ENCODE measurements around the gene MYH11. TPM values are rescaled to one million over a fixed set of nuclear protein-coding genes. Genes with fewer than 3 reads are reported as not detected.

MYH11 gene
- total RNA-seq, 4 donors from 2014 or later: 5.6 to 57.7 (median 20.4) TPM

DNA sequence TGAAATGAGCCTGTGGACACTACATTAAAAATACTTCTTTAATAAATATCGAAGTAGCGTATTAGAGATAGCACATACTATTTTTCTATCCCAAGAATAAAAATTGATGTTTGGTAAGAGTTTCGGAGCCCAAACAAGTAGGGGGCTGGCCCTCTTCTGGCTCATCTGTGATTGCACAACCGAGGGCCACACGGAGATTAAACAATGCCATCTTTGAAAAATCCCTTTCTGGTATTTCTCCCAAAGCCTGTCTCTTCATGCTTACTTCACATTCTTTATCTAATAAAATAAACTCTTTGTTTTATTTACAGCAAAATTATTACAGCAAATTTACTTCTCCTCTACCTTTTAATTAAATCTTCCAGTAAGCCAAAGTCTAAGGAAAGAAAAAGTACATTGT, 9.6 kb upstream of the MYH11 start:
- no peaks in the 10 kb centered on the region for H3K4me1 ChIP-seq
- no peaks in the 10 kb centered on the region for H3K27me3 ChIP-seq
- no peak for DNase-seq
- H3K9me3 ChIP-seq: no peaks in the 10 kb centered on the region
- no peak overlapping the region for H3K4me3 ChIP-seq
- in situ Hi-C loops (cut with MboI; ENCODE audit: low sequenced_read_pairs in 4 of 4): no loop called here
- intact Hi-C loops (cut with DNase I; ENCODE audit: low total_unique reads): no loop called here
- TF ChIP-seq, protein P1, sequence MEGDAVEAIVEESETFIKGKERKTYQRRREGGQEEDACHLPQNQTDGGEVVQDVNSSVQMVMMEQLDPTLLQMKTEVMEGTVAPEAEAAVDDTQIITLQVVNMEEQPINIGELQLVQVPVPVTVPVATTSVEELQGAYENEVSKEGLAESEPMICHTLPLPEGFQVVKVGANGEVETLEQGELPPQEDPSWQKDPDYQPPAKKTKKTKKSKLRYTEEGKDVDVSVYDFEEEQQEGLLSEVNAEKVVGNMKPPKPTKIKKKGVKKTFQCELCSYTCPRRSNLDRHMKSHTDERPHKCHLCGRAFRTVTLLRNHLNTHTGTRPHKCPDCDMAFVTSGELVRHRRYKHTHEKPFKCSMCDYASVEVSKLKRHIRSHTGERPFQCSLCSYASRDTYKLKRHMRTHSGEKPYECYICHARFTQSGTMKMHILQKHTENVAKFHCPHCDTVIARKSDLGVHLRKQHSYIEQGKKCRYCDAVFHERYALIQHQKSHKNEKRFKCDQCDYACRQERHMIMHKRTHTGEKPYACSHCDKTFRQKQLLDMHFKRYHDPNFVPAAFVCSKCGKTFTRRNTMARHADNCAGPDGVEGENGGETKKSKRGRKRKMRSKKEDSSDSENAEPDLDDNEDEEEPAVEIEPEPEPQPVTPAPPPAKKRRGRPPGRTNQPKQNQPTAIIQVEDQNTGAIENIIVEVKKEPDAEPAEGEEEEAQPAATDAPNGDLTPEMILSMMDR (IDR thresholded peaks at IDR 0.05 in 4 of 5, conservative IDR thresholded peaks at IDR 0.05 in 1 of 5): no peak
- peaks cover 0 to 48% of the 10 kb centered on the region in 2 donors for H3K36me3 ChIP-seq
- H3K27ac ChIP-seq: no peak overlapping the region
- no peak for ATAC-seq

DNA sequence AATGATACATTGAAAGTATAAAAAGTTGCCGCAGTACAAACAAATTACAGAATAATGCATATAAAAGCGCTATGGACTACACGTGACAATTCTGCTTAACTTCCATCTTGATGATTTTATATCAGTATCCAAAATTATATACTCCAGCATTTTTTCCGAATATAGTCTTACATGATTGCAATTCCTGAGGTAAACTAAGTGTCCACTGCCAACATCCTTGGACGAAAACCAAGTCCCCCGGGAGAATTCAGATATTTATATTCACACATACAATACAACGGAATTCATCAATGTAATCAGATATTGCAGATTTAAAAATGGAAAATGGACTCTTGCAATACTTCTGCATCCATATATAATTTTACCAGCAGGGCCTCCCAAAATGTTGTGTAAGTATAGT, 8.9 kb upstream of the MYH11 start:
- intact Hi-C loops (cut with DNase I; ENCODE audit: low total_unique reads) (no loop called here), in situ Hi-C loops (cut with MboI; ENCODE audit: low sequenced_read_pairs in 4 of 4) (no loop called here)
- H3K27ac ChIP-seq: no peak overlapping the region
- no peaks in the 10 kb centered on the region for H3K9me3 ChIP-seq
- H3K27me3 ChIP-seq: no peaks in the 10 kb centered on the region
- no peak for TF ChIP-seq POLR2A (IDR thresholded peaks at IDR 0.05)
- no peak for DNase-seq
- peaks cover 0 to 41% of the 10 kb centered on the region in 2 donors for H3K36me3 ChIP-seq
- no peak overlapping the region for H3K4me3 ChIP-seq
- ATAC-seq: no peak
- H3K4me1 ChIP-seq: no peaks in the 10 kb centered on the region

DNA sequence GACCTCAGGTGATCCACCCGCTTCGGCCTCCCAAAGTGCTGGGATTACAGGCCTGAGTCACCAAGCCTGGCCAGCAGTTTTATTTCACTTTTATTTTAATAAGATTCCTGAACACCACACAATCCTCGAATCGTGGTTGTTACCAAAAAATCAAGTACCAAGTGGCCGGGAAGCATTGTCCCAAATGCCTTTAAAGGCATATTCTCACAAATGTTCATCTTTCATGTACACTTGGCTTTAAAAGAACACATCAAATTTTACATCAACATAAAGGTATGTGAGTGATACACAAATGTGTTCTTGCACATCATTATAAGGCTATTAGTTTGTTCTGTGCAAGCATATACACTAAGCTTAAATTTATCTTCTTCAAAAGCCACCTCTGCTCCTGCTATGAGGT, 8.1 kb upstream of the MYH11 start:
- ATAC-seq: no peak
- peaks cover 0 to 33% of the 10 kb centered on the region in 2 donors for H3K36me3 ChIP-seq
- in situ Hi-C loops (cut with MboI; ENCODE audit: low sequenced_read_pairs in 4 of 4): no loop called here

DNA sequence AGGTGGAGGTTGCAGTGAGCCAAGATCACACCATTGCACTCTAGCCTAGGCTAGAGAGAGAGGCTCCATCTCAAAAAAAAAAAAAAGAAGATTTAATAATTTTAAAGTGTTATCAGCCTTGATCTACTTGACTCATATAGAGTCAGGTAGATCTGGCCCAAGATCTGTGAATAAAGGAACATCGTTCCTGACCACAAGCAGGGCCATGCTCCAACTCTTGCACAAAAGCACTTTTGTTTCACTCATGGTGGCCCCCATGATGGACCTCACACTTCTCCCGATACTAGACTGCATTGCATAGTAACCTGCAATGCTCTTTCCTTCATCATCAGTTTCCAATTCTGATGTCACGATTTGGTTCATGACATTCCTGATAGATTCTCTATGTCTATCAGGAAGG, 5.2 kb upstream of the MYH11 start:
- no peaks in the 10 kb centered on the region for H3K9me3 ChIP-seq
- intact Hi-C loops (cut with DNase I; ENCODE audit: low total_unique reads): no loop called here
- in situ Hi-C loops (cut with MboI; ENCODE audit: low sequenced_read_pairs in 4 of 4): no loop called here
- peaks cover 6 to 8% (median 7%) of the 10 kb centered on the region in 3 donors for H3K27me3 ChIP-seq
- no peak for ATAC-seq
- H3K36me3 ChIP-seq: peaks cover 0 to 21% of the 10 kb centered on the region in 2 donors
- H3K4me3 ChIP-seq: no peak overlapping the region
- no peak for DNase-seq
- TF ChIP-seq, protein P1 (IDR thresholded peaks at IDR 0.05 in 4 of 5, conservative IDR thresholded peaks at IDR 0.05 in 1 of 5): no peak
- no peak for TF ChIP-seq POLR2A (IDR thresholded peaks at IDR 0.05)
- H3K4me1 ChIP-seq: peaks cover 8 to 9% of the 10 kb centered on the region in 2 donors
- H3K27ac ChIP-seq: no peak overlapping the region

More for the DNA sequence above, 8.1 kb upstream of the MYH11 start:
- DNase-seq: no peak
- TF ChIP-seq, protein P1 (IDR thresholded peaks at IDR 0.05 in 4 of 5, conservative IDR thresholded peaks at IDR 0.05 in 1 of 5): no peak
- no peak for TF ChIP-seq POLR2A (IDR thresholded peaks at IDR 0.05)
- intact Hi-C loops (cut with DNase I; ENCODE audit: low total_unique reads): no loop called here
- no peaks in the 10 kb centered on the region for H3K27me3 ChIP-seq
- H3K4me1 ChIP-seq: no peaks in the 10 kb centered on the region
- no peaks in the 10 kb centered on the region for H3K9me3 ChIP-seq
- H3K27ac ChIP-seq: no peak overlapping the region
- H3K4me3 ChIP-seq: no peak overlapping the region

DNA sequence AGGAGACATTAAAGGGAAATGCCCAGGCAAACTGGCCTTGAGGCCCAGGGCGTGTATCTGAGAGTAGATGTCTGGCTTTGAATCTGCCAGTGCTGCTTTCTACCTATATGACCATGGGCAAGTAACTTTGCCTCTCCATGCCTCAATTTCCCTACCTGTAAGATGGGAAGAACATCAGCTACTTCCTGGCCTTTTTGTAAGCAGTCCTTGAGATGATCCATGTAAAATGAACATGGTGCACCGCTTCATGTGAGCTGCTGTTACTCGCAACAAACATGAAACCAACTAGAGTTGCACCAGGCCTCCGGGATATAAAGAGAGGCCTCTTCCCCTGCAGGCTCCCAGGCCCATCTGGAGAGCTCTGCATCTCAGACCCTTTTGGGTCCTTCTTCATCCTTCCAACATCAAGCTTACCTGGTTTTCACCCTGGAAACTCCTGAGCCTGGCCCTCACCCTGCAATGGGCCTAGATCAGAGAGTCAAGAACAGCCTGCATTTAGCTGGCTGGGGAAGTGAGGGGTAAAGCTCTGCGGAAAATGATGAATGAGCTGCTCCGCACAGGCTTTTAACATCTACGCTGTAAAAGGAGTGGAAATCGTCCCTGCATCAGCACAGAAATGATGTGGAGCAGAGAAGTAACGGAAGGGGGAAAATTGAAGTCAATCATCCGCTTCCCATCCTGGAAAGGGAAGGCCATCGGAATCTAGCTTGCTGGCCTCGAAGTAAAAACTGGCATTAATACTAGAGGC, 2.3 kb upstream of the MYH11 start:
- in situ Hi-C loops (cut with MboI; ENCODE audit: low sequenced_read_pairs in 4 of 4): no loop called here

More for the DNA sequence above, 2.3 kb upstream of the MYH11 start:
- TF ChIP-seq, protein P1 (IDR thresholded peaks at IDR 0.05 in 4 of 5, conservative IDR thresholded peaks at IDR 0.05 in 1 of 5): no peak
- no peak for TF ChIP-seq POLR2A (IDR thresholded peaks at IDR 0.05)
- H3K36me3 ChIP-seq: no peaks in the 10 kb centered on the region
- DNase-seq (no peak), ATAC-seq (no peak)
- peaks cover 14 to 22% (median 17%) of the 10 kb centered on the region in 3 donors for H3K27me3 ChIP-seq
- intact Hi-C loops (cut with DNase I; ENCODE audit: low total_unique reads): no loop called here
- no peaks in the 10 kb centered on the region for H3K9me3 ChIP-seq
- H3K4me1 ChIP-seq: peaks cover 15 to 20% of the 10 kb centered on the region in 2 donors
- H3K4me3 ChIP-seq: no peak overlapping the region
- peak overlapping the region in 1 of 4 donors; percentile 61 for H3K27ac ChIP-seq

Measured in gastrocnemius medialis (tissue), 4 donors.